Measurements from ENCODE around the gene FAM170B. TPM values are rescaled to one million over a fixed set of nuclear protein-coding genes. Genes with fewer than 3 reads are reported as not detected.

FAM170B gene
- polyA plus RNA-seq, 4 donors: not detected

DNA sequence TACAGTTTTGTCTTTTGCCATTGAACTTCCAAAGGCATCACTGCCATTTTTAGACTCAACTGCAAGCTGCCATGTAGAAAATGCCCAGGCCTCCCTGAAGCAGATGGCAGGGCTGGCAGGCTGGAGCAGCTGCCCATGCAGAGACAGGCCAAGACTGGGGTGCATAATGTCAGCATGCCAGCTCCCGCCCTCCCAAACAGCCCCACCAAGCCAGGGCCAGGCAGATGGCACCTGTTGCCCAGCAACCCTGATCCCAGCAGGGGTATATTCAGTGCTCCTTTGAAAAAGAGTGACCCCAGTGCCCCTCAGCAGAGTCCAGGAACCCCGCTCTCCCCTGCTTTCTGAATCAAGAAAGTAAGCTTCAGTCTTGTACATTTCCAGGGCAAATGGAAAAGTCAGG is 51.1 kb downstream of the FAM170B start:
- no peak for DNase-seq (ENCODE audit: low read depth in 4 of 4, low spot score in 3 of 4)

DNA sequence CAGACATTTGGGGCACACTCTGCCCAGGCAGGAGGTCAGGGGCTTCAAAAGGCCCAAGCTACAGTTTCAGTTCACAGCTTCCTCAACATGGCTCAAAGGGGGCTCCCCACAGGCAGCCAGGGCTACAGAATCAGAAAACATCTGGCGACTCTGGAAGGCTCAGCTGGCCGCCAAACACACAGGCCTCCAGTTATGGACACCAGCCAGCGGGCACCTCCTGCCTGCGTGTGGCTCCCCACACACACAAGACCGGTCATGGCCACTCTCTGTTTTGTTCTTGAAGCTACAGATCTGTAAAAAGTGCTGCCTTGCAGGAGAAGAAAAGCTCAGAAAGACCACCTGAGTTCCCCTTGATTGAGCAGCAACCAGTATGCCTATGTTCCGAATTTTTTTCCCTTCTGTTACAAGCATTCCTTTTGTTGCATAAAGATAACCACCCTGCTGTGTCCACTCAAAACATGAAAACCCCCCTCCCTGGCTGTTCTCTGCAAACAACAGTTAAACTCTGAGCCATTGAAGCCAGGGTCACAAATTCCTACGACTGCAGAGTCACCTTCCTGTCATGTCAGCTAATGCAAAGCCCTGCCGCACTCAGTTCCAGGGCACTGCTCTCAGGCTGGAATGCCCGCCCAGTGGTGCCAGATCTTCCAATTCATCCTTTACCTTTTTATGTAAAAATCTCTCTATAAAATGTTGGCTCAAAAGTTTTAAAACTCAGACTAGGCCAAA is 52.1 kb downstream of the FAM170B start:
- DNase-seq (ENCODE audit: low read depth in 4 of 4, low spot score in 3 of 4): no peak

Other genes starting within 250 kb of the FAM170B start
- under 1 TPM in 3 of 4 donors, not detected in 1; 0.10 to 0.18 (median 0.13) TPM for gene LRRC18, start 194.2 kb downstream of the FAM170B start, polyA plus RNA-seq (ENCODE audit: insufficient read length in 4 of 4)
- 10 to 100 TPM; 14.2 to 18.9 (median 15.5) TPM for gene VSTM4, start 18.5 kb downstream of the FAM170B start, polyA plus RNA-seq (ENCODE audit: insufficient read length in 4 of 4)
- 1 to 10 TPM; 2.1 to 3.6 (median 2.7) TPM for gene TMEM273, start 54.4 kb upstream of the FAM170B start, polyA plus RNA-seq (ENCODE audit: insufficient read length in 4 of 4)
- gene C10orf71, start 165.1 kb upstream of the FAM170B start, polyA plus RNA-seq (ENCODE audit: insufficient read length in 4 of 4): under 1 TPM; 0.10 to 0.17 (median 0.14) TPM

All from right renal pelvis (tissue), 4 donors.